Superior temporal gyrus (tissue), 1 donor: Measurements from ENCODE around the gene NRXN3.

ENCODE experiments used
- DNase-seq: peaks from one replicate; pipeline ENCODE4 v3.0.0-alpha.2; 2016; ENCODE audit errors: extremely low spot score

NRXN3 gene

GRCh38 chr14:79413734-79414428 lies 1243.7 kb downstream of the NRXN3 start:
- no peak for DNase-seq

GRCh38 chr14:79415726-79416125 lies 1245.6 kb downstream of the NRXN3 start:
- DNase-seq: no peak

- DNase-seq: no peak
Measured at GRCh38 chr14:79417961-79418360, 1247.8 kb downstream of the NRXN3 start.

- DNase-seq: no peak
Measured at GRCh38 chr14:79418649-79419415, 1248.7 kb downstream of the NRXN3 start.

GRCh38 chr14:79419571-79420327 lies 1249.6 kb downstream of the NRXN3 start:
- DNase-seq: no peak

- no peak for DNase-seq
Measured at GRCh38 chr14:79420725-79421124, 1250.6 kb downstream of the NRXN3 start.

- no peak for DNase-seq
Measured at GRCh38 chr14:79421811-79422210, 1251.6 kb downstream of the NRXN3 start.

GRCh38 chr14:79424462-79424861 lies 1254.3 kb downstream of the NRXN3 start:
- DNase-seq: no peak

GRCh38 chr14:79426103-79426755 lies 1256.1 kb downstream of the NRXN3 start:
- no peak for DNase-seq

- DNase-seq: no peak
Measured at GRCh38 chr14:79432640-79433039, 1262.5 kb downstream of the NRXN3 start.

GRCh38 chr14:79436335-79436734 lies 1266.2 kb downstream of the NRXN3 start:
- no peak for DNase-seq

GRCh38 chr14:79437951-79438350 lies 1267.8 kb downstream of the NRXN3 start:
- DNase-seq: no peak

- DNase-seq: no peak
Measured at GRCh38 chr14:79438696-79439342, 1268.6 kb downstream of the NRXN3 start.

- DNase-seq: no peak
Measured at GRCh38 chr14:79442786-79443185, 1272.6 kb downstream of the NRXN3 start.

- no peak for DNase-seq
Measured at GRCh38 chr14:79443602-79444001, 1273.4 kb downstream of the NRXN3 start.

- DNase-seq: no peak
Measured at GRCh38 chr14:79448960-79449359, 1278.8 kb downstream of the NRXN3 start.

GRCh38 chr14:79451601-79452000 lies 1281.4 kb downstream of the NRXN3 start:
- DNase-seq: no peak

- DNase-seq: no peak
Measured at GRCh38 chr14:79453276-79453675, 1283.1 kb downstream of the NRXN3 start.

GRCh38 chr14:79464468-79464867 lies 1294.3 kb downstream of the NRXN3 start:
- no peak for DNase-seq

- no peak for DNase-seq
Measured at GRCh38 chr14:79465651-79466050, 1295.5 kb downstream of the NRXN3 start.

- DNase-seq: no peak
Measured at GRCh38 chr14:79466938-79467527, 1296.9 kb downstream of the NRXN3 start.
